PC-9 (cell line): Measurements from ENCODE around the gene NOTCH4. TPM values are rescaled to one million over a fixed set of nuclear protein-coding genes. Genes with fewer than 3 reads are reported as not detected.

Source experiments
- BruUV-seq: library from RNA; stranded (reverse); fragments of 400-500 nt; replicated peaks from 2 replicates; lab custom pipeline; 2021; lab: Mats Ljungman, UMichigan
- CTCF ChIA-PET: fragments of 300-600 bp; sonication (Branson Sonifier 250); formaldehyde crosslinking; loops from one replicate; lab custom pipeline; 2022; ENCODE audit warnings: antibody characterized with exemption; lab: Charles Lee
- POLR2A ChIA-PET: fragments of 300-600 bp; sonication (Branson Sonifier 250); formaldehyde crosslinking; loops from one replicate; lab custom pipeline; 2022; ENCODE audit warnings: antibody characterized with exemption; ENCODE audit not compliant: unreplicated experiment; lab: Charles Lee
- DNase-seq, 2 experiments: peaks; one replicate each; pipeline versions ENCODE4 v3.0.0 to v3.0.0-alpha.2; 2015 to 2022; ENCODE audit warnings: mixed read lengths in 1 of 2
- H2AFZ ChIP-seq: fragments of 200-600 bp; sonication (generic); 2 replicates; pipeline ENCODE4 v1.8.1; 2017; ENCODE audit warnings: antibody characterized with exemption
- H3F3A ChIP-seq: fragments of 200-600 bp; sonication (generic); 2 replicates; pipeline ENCODE4 v1.8.1; 2017; ENCODE audit warnings: antibody characterized with exemption, mild to moderate bottlenecking, low read depth; ENCODE audit not compliant: insufficient read depth
- H3K27ac ChIP-seq: fragments of 200-600 bp; sonication (generic); 2 replicates; pipeline ENCODE4 v1.6.1; 2016; ENCODE audit warnings: mixed run types
- H3K27me3 ChIP-seq: fragments of 200-600 bp; sonication (generic); 2 replicates; pipeline ENCODE4 v1.6.1; 2016; ENCODE audit warnings: low read depth, mixed run types; ENCODE audit not compliant: insufficient read depth
- H3K36me3 ChIP-seq: fragments of 200-600 bp; sonication (generic); 2 replicates; pipeline ENCODE4 v1.6.1; 2016; ENCODE audit warnings: low read depth, mixed run types
- H3K4me1 ChIP-seq: fragments of 200-600 bp; sonication (generic); replicated peaks from 2 replicates; pipeline ENCODE4 v1.6.1; 2016; ENCODE audit warnings: mixed run types; ENCODE audit not compliant: insufficient read depth
- H3K4me2 ChIP-seq: fragments of 200-600 bp; sonication (generic); 2 replicates; pipeline ENCODE4 v1.6.1; 2017; ENCODE audit warnings: mixed run types
- H3K4me3 ChIP-seq: fragments of 200-600 bp; sonication (generic); 2 replicates; pipeline ENCODE4 v1.6.1; 2016; ENCODE audit warnings: mixed run types
- H3K79me2 ChIP-seq: fragments of 200-600 bp; sonication (generic); 2 replicates; pipeline ENCODE4 v1.6.1; 2017; ENCODE audit warnings: low read depth, mixed run types
- H3K9me2 ChIP-seq: fragments of 200-600 bp; sonication (generic); 2 replicates; pipeline ENCODE4 v1.8.1; 2017; ENCODE audit warnings: mild to moderate bottlenecking; ENCODE audit not compliant: insufficient read depth
- H3K9me3 ChIP-seq: fragments of 200-600 bp; sonication (generic); 2 replicates; pipeline ENCODE4 v1.8.1; 2016; ENCODE audit warnings: low read depth; ENCODE audit not compliant: insufficient read depth
- H4K20me1 ChIP-seq: fragments of 200-600 bp; sonication (generic); 2 replicates; pipeline ENCODE4 v1.8.1; 2017; ENCODE audit not compliant: insufficient read depth
- CTCF ChIP-seq: fragments of 200-600 bp; sonication (generic); conservative IDR thresholded peaks from 2 replicates; pipeline ENCODE4 v1.6.1; 2017; ENCODE audit warnings: mixed run types, antibody characterized with exemption, mild to moderate bottlenecking, moderate library complexity
- EZH2 ChIP-seq: fragments of 200-600 bp; sonication (generic); IDR thresholded peaks from 2 replicates; pipeline ENCODE4 v1.8.0; 2017; ENCODE audit warnings: antibody characterized with exemption, low read depth
- intact Hi-C: fragments of 100-400 bp; cut with micrococcal nuclease; formaldehyde crosslinking; loops from one replicate; pipeline ENCODE4 v1.10.0; 2022; ENCODE audit not compliant: unreplicated experiment
- total RNA-seq: library from RNA; stranded (reverse); gene quantifications from 2 replicates; pipeline ENCODE4 v1.2.3, GENCODE V29; 2021

Gene NOTCH4
- total RNA-seq, 1 experiment from 2014 or later = 1.5 TPM

GRCh38 chr6:32151181-32151862 is 72.5 kb downstream of the NOTCH4 start:
- ChIA-PET CTCF (interaction anchor here (1.0 kb wide), 1 partner anchor 18 kb away, joined by 5 read pairs; no protein-coding TSS in a partner anchor), POLR2A (no interaction called here)
- Histone ChIP-seq H4K20me1 (0 out of 2 replicates have a peak, but pooled peaks cover 2% of the 10 kb centered on the region), H3K4me1 (peaks cover 24% of the 10 kb centered on the region), H3K4me2 (no peak overlapping the region; the same call in 1 of the 2 replicates), H3K36me3 (0 out of 2 replicates have a peak, but pooled peaks cover 3% of the 10 kb centered on the region), H3F3A (peaks cover 25% of the 10 kb centered on the region; the same call in 1 of the 2 replicates), H3K9me2 (no peaks in the 10 kb centered on the region), H3K4me3 (no peak overlapping the region), H3K9me3 (no peaks in the 10 kb centered on the region), H3K27me3 (no peaks in the 10 kb centered on the region), H3K27ac (no peak overlapping the region), H3K79me2 (peaks cover 30% of the 10 kb centered on the region), H2AFZ (no peak overlapping the region)
- intact Hi-C loops = no loop called here
- no peak for TF ChIP-seq CTCF
- no peak for TF ChIP-seq EZH2
- no peak for DNase-seq
- no TSS peak for BruUV-seq

- no peak for TF ChIP-seq CTCF
- no peak for TF ChIP-seq EZH2
- H3K79me2 ChIP-seq = peaks cover 22% of the 10 kb centered on the region
- no peaks in the 10 kb centered on the region for H3K9me3 ChIP-seq
- intact Hi-C loops = no loop called here
- peaks cover 33% of the 10 kb centered on the region; the same call in 1 of the 2 replicates for H3F3A ChIP-seq
- H3K27me3 ChIP-seq = no peaks in the 10 kb centered on the region
- no peak overlapping the region for H3K4me2 ChIP-seq
- no peak overlapping the region for H3K27ac ChIP-seq
- H4K20me1 ChIP-seq = 0 out of 2 replicates have a peak, but pooled peaks cover 2% of the 10 kb centered on the region
- H2AFZ ChIP-seq = no peak overlapping the region
- POLR2A ChIA-PET = no interaction called here
- CTCF ChIA-PET = interaction anchor here (1.0 kb wide), 1 partner anchor 19 kb away, joined by 5 read pairs; no protein-coding TSS in a partner anchor
- no peak overlapping the region for H3K4me3 ChIP-seq
- H3K4me1 ChIP-seq = peaks cover 28% of the 10 kb centered on the region
- DNase-seq = no peak
- H3K36me3 ChIP-seq = no peaks in the 10 kb centered on the region
- BruUV-seq = no TSS peak
- no peaks in the 10 kb centered on the region for H3K9me2 ChIP-seq
These were observed 73.7 kb downstream of the NOTCH4 start for GRCh38 chr6:32149932-32150870.

GRCh38 chr6:32149092-32149755 is 74.6 kb downstream of the NOTCH4 start:
- Histone ChIP-seq H4K20me1 (no peaks in the 10 kb centered on the region), H3F3A (peaks cover 36% of the 10 kb centered on the region; the same call in 1 of the 2 replicates), H3K36me3 (no peaks in the 10 kb centered on the region), H3K9me2 (no peaks in the 10 kb centered on the region), H3K4me3 (no peak overlapping the region), H3K4me2 (no peak overlapping the region), H3K4me1 (peaks cover 32% of the 10 kb centered on the region), H2AFZ (no peak overlapping the region), H3K9me3 (no peaks in the 10 kb centered on the region), H3K79me2 (peaks cover 13% of the 10 kb centered on the region), H3K27ac (no peak overlapping the region), H3K27me3 (no peaks in the 10 kb centered on the region)
- DNase-seq = no peak
- POLR2A ChIA-PET = no interaction called here
- no TSS peak for BruUV-seq
- TF ChIP-seq CTCF (no peak), EZH2 (no peak)
- intact Hi-C loops = no loop called here
- CTCF ChIA-PET = no interaction called here
